Osteoblast (primary cell): ENCODE measurements around the gene CENPU. TPM values are rescaled to one million over a fixed set of nuclear protein-coding genes. Genes with fewer than 3 reads are reported as not detected.
"Not testable (repeated sequence)": the region's sequence is repeated elsewhere in the genome, so short reads cannot be mapped to it uniquely, and the experiment has no call there.

Source experiments
- DNase-seq: peaks from one replicate; pipeline ENCODE4 v3.0.0; 2011; ENCODE audit warnings: low spot score, mixed read lengths; ENCODE audit not compliant: insufficient read length; ENCODE audit errors: missing footprints
- H2AFZ ChIP-seq: 2 replicates; pipeline ENCODE4 v1.6.0; 2011; ENCODE audit warnings: mild to moderate bottlenecking, low read length
- H3K27ac ChIP-seq: 2 replicates; pipeline ENCODE4 v1.5.1; 2011; ENCODE audit warnings: mild to moderate bottlenecking, low read depth, low read length, moderate library complexity
- H3K27me3 ChIP-seq: 2 replicates; pipeline ENCODE4 v1.6.0; 2012; ENCODE audit warnings: mild to moderate bottlenecking, control low read depth, inconsistent platforms, low read length, moderate library complexity; ENCODE audit not compliant: insufficient read depth
- H3K36me3 ChIP-seq: 2 replicates; pipeline ENCODE4 v1.5.1; 2011; ENCODE audit warnings: mild to moderate bottlenecking, low read length, control low read depth, moderate library complexity; ENCODE audit not compliant: insufficient read depth
- H3K4me1 ChIP-seq: 2 replicates; pipeline ENCODE4 v1.5.1; 2011; ENCODE audit warnings: mild to moderate bottlenecking, low read length, control low read depth, moderate library complexity; ENCODE audit not compliant: insufficient read depth
- H3K4me2 ChIP-seq: 2 replicates; pipeline ENCODE4 v1.6.0; 2011; ENCODE audit warnings: mild to moderate bottlenecking, low read length; ENCODE audit not compliant: insufficient read depth
- H3K4me3 ChIP-seq: fragments of 200-600 bp; sonication (generic); 3 replicates; pipeline ENCODE4 v1.5.1; 2012; ENCODE audit warnings: mild to moderate bottlenecking, low read length, inconsistent platforms; ENCODE audit not compliant: insufficient read depth
- H3K79me2 ChIP-seq: 2 replicates; pipeline ENCODE4 v1.6.0; 2012; ENCODE audit warnings: mild to moderate bottlenecking, low read length, control low read depth, inconsistent platforms; ENCODE audit not compliant: insufficient read depth
- H3K9me3 ChIP-seq: 2 replicates; pipeline ENCODE4 v1.5.1; 2011; ENCODE audit warnings: low read depth, low read length, control low read depth
- H4K20me1 ChIP-seq: 2 replicates; pipeline ENCODE4 v1.6.0; 2012; ENCODE audit warnings: mild to moderate bottlenecking, low read length, control low read depth; ENCODE audit not compliant: insufficient read depth
- CTCF ChIP-seq: IDR thresholded peaks from 2 replicates; pipeline ENCODE4 v1.5.1; 2011; ENCODE audit warnings: mild to moderate bottlenecking, low read depth, low read length, moderate library complexity; ENCODE audit errors: extremely low read depth
- total RNA-seq: library from RNA; depleted of rRNA; stranded (reverse); fragments of >200 nt; gene quantifications from 2 replicates; pipeline ENCODE4 v1.2.3, GENCODE V29; 2012

Gene CENPU
- total RNA-seq, 1 donor, result 5.1 TPM

GRCh38 chr4:184745831-184746795 lies 12.2 kb upstream of the CENPU start:
- Histone ChIP-seq H3K79me2 (no peaks in the 10 kb centered on the region), H3K9me3 (no peaks in the 10 kb centered on the region), H3K27me3 (no peaks in the 10 kb centered on the region), H4K20me1 (no peaks in the 10 kb centered on the region), H3K4me2 (peak overlapping the region; percentile 81), H3K27ac (peak overlapping the region; percentile 82), H3K4me1 (peaks cover 15% of the 10 kb centered on the region), H3K36me3 (no peaks in the 10 kb centered on the region), H2AFZ (peak overlapping the region; percentile 44), H3K4me3 (peak overlapping the region; percentile 46)
- TF ChIP-seq CTCF, result peak; percentile 89
- peak; percentile 97 for DNase-seq

- TF ChIP-seq CTCF, result no peak
- Histone ChIP-seq H3K79me2 (no peaks in the 10 kb centered on the region), H4K20me1 (no peaks in the 10 kb centered on the region), H3K4me3 (no peak overlapping the region), H3K27ac (no peak overlapping the region), H3K27me3 (no peaks in the 10 kb centered on the region), H3K4me1 (peaks cover 15% of the 10 kb centered on the region), H3K9me3 (no peaks in the 10 kb centered on the region), H2AFZ (peak overlapping the region; percentile 21), H3K4me2 (no peak overlapping the region), H3K36me3 (no peaks in the 10 kb centered on the region)
- no peak for DNase-seq
These were observed 10.3 kb upstream of the CENPU start for GRCh38 chr4:184744236-184744635.

DNA sequence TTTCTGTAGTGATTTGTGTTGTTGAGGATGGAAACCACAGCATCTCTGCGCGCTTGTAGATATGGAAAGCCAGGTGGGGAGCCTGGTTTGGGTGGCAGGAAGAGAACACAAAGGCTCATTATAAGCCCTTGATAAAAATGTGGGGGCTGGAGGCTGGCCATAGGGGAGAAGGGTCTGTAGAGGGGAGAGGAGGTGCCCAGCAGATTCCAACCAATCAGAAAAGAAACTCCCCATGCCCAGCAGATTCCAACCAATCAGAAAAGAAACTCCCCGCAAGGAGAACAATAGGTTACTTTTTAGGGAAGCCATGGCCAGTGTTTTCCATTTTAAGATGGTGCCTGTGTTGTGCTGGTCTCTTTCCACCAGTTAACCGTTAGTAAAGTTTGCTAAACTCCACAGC lies 9.8 kb upstream of the CENPU start:
- Histone ChIP-seq H3K4me1 (peaks cover 15% of the 10 kb centered on the region), H3K36me3 (no peaks in the 10 kb centered on the region), H3K79me2 (no peaks in the 10 kb centered on the region), H3K27ac (no peak overlapping the region), H4K20me1 (no peaks in the 10 kb centered on the region), H3K27me3 (no peaks in the 10 kb centered on the region), H2AFZ (peak overlapping the region; percentile 21), H3K4me3 (no peak overlapping the region), H3K4me2 (no peak overlapping the region), H3K9me3 (no peaks in the 10 kb centered on the region)
- peak; percentile 76 for DNase-seq
- no peak for TF ChIP-seq CTCF

- not testable (repeated sequence) for DNase-seq, H3K9me3 ChIP-seq, H4K20me1 ChIP-seq, H3K27me3 ChIP-seq, H3K4me2 ChIP-seq, H3K79me2 ChIP-seq, H3K36me3 ChIP-seq, H3K4me3 ChIP-seq, H2AFZ ChIP-seq, H3K27ac ChIP-seq, H3K4me1 ChIP-seq
These were observed 7.8 kb upstream of the CENPU start for GRCh38 chr4:184741651-184742050.
